ENCODE measurements around the gene CACNA1C.

GRCh38 chr12:2622460-2622859, 569.7 kb downstream of the CACNA1C start:
- TF ChIP-seq CTCF (IDR thresholded peaks at IDR 0.05): no peak
- no peak for TF ChIP-seq POLR2A (IDR thresholded peaks at IDR 0.05)
